Heart right ventricle (tissue), 16 donors: Measurements from ENCODE around the gene TEKT3. TPM values are rescaled to one million over a fixed set of nuclear protein-coding genes. Genes with fewer than 3 reads are reported as not detected.

Source experiments
- ATAC-seq, 8 donors: fragments of 200-7000 bp; cut with Tn5 transposase; one replicate each; pipeline ENCODE4 v1.9.1; 2020; ENCODE audit warnings: mild to moderate bottlenecking in 8 of 8, moderate library complexity in 8 of 8, moderate number of reproducible peaks in 1 of 8
- DNase-seq, 2 donors: peaks; one replicate each; pipeline ENCODE4 v3.0.0-alpha.2; 2020
- H3K27ac ChIP-seq, 10 donors: fragments of 200-600 bp; sonication (generic) in 2 of 10; one replicate each; pipeline versions ENCODE4 v1.5.0 to v1.8.0; 2020 to 2022; ENCODE audit warnings: mild to moderate bottlenecking in 3 of 10
- H3K27me3 ChIP-seq, 7 donors: fragments of 200-600 bp; one replicate each; pipeline ENCODE4 v1.8.0; 2021 to 2022; ENCODE audit warnings: mild to moderate bottlenecking in 2 of 7
- H3K36me3 ChIP-seq, 9 donors: fragments of 200-600 bp; sonication (generic) in 1 of 9; one replicate each; pipeline versions ENCODE4 v1.5.0 to v1.8.0; 2020 to 2022; ENCODE audit warnings: mild to moderate bottlenecking in 2 of 9
- H3K4me1 ChIP-seq, 9 donors: fragments of 200-600 bp; sonication (generic) in 1 of 9; one replicate each; pipeline versions ENCODE4 v1.5.0 to v1.8.0; 2020 to 2022; ENCODE audit warnings: mild to moderate bottlenecking in 4 of 9
- H3K4me3 ChIP-seq, 10 donors: fragments of 200-600 bp; sonication (generic) in 2 of 10; one replicate each; pipeline versions ENCODE4 v1.5.0 to v1.8.0; 2020 to 2022; ENCODE audit warnings: mild to moderate bottlenecking in 7 of 10, moderate library complexity in 2 of 10
- H3K9me3 ChIP-seq, 11 donors: fragments of 200-600 bp in 10 of 11; sonication (generic) in 2 of 11; one replicate each; pipeline versions ENCODE4 v1.5.0 to v1.8.0; 2013 to 2022; ENCODE audit warnings: mild to moderate bottlenecking in 2 of 11, control low read depth in 1 of 11, moderate library complexity in 1 of 11
- CTCF ChIP-seq, 9 donors: fragments of 200-600 bp; sonication (generic) in 2 of 9; IDR thresholded peaks; one replicate each; pipeline versions ENCODE4 v1.5.0 to v1.8.0; 2021 to 2022; ENCODE audit warnings: antibody characterized with exemption in 9 of 9, mild to moderate bottlenecking in 5 of 9, moderate library complexity in 1 of 9
- WGBS, 2 donors: extraction: QIAGEN DNeasy Blood & Tissue Kit; methylation state at CpG; one replicate each; pipeline ENCODE4 v1.1.7; 2013; ENCODE audit warnings: inconsistent platforms in 1 of 2; 5-methylcytosine and 5-hydroxymethylcytosine counted together
- intact Hi-C, 10 donors: fragments of 100-400 bp; cut with DNase I; formaldehyde crosslinking; loops; one replicate each; pipeline versions ENCODE4 v1.11.1 to v1.14.2; 2022
- polyA plus RNA-seq, 2 donors: library from polyadenylated mRNA; stranded (reverse); fragments of 200-250 nt; gene quantifications; one replicate each; pipeline ENCODE4 v1.2.3, GENCODE V29; 2013
- total RNA-seq, 10 donors: library from RNA; stranded (reverse); fragmentation: NEBNext Ultra II Directional in 3 of 10; extraction: Animal tissue kit (Norgen Biotek cat#: 25700) in 3 of 10; gene quantifications; one replicate each; pipeline versions ENCODE4 v1.2.1 to v1.2.4, GENCODE V29; 2021 to 2023
- donor health status: Arrhythmogenic right ventricular cardiomyopathy.
- donor health status: ischemic (EF 13 %, LVEDD 7.1; RV severe dilation, severe dysfunction).
- donor health status: healthy with polysubstance abuse.
- donor health status: DM: no; HTN: yes; CAD: no.
- donor health status: DM: no; HTN: no; CAD: no.
- donor health status: ischemic (EF 25% LVEDD 6.9; RV normal size, moderate dysfunction).
- donor health status: ischemic (EF 25% LVEDD 5.7; RV mildly dilated, moderate dysfunction).
- donor health status: healthy.
- donor health status: DM: yes; HTN: yes; CAD: no.
- donor health status: Ischemic cardiomyopathy.
- donor health status: ischemic (EF 35%, LVEDD 5.7; RV mildly dilated, moderate dysfunction).
- donor health status: nonischemic (EF 11% LVEDD 7.7; RV severe dilation, severe dysfunction).
- donor health status: DM: yes; HTN: yes; CAD: no.
- donor health status: PGD.
- donor health status: ischemic (EF 29% LVEDD 5.4; RV normal size, mild dysfunction).
- donor health status: nonischemic (EF 23%, LVEDD 6.1; RV moderate dilation, normal function).

The TEKT3 gene
- total and polyA plus RNA-seq, 12 donors: 0.14 to 1.1 (median 0.68) TPM; not detected in 3

DNA sequence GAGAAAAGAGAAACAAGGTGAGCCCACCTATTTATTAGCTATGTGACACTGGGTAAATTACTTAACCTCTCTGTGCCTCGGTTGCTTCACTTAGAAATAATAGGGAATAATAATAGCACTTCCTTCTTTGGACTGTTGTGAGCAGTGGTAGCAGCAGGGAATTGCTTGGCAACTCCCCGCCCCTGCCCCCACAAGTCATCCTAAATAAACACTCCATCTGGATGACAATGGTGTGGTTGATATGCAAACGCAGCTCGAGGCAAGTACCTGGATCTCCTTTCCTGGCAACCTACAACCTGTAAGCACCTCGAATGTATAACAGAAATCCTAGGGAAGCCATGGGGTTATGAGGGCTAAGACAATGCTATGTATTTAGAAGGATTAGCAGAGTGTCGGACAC lies 9.1 kb downstream of the TEKT3 start:
- no peak for TF ChIP-seq CTCF (IDR thresholded peaks at IDR 0.05)
- no peaks in the 10 kb centered on the region for H3K27me3 ChIP-seq
- WGBS, 2 donors: 42 to 49% methylated on average over 6 of the region's 6 CpGs
- intact Hi-C loops: no loop called here
- H3K27ac ChIP-seq: no peak overlapping the region
- no peak for ATAC-seq
- no peak overlapping the region for H3K4me3 ChIP-seq
- H3K9me3 ChIP-seq: peaks cover 0 to 16% (median 6%) of the 10 kb centered on the region in 11 donors
- H3K4me1 ChIP-seq: no peaks in the 10 kb centered on the region
- DNase-seq: no peak
- no peaks in the 10 kb centered on the region for H3K36me3 ChIP-seq

GRCh38 chr17:15323131-15323530 lies 18.3 kb downstream of the TEKT3 start:
- Histone ChIP-seq H3K4me1 (peaks cover 0 to 6% (median 0%) of the 10 kb centered on the region in 9 donors), H3K4me3 (no peak overlapping the region), H3K36me3 (no peaks in the 10 kb centered on the region), H3K27me3 (no peaks in the 10 kb centered on the region), H3K27ac (peak overlapping the region in 2 of 10 donors; percentile 10 to 16), H3K9me3 (no peaks in the 10 kb centered on the region)
- TF ChIP-seq CTCF (IDR thresholded peaks at IDR 0.05): no peak
- ATAC-seq (peak in 7 of 8 donors; percentile 53 to 83 (median 75)), DNase-seq (peak; percentile 20 to 33)
- 47 to 66% methylated on average over 4 of the region's 4 CpGs for WGBS, 2 donors
- intact Hi-C loops: loop anchor here in 1 of 10 donors (5.0 kb wide), 1 partner anchor 51 kb away; no protein-coding TSS in a partner anchor

- H3K27ac ChIP-seq: no peak overlapping the region
- H3K27me3 ChIP-seq: no peaks in the 10 kb centered on the region
- H3K9me3 ChIP-seq: no peaks in the 10 kb centered on the region
- intact Hi-C loops: loop anchor here in 1 of 10 donors (5.0 kb wide), 1 partner anchor 49 kb away; no protein-coding TSS in a partner anchor
- no peak for ATAC-seq
- no peak overlapping the region for H3K4me3 ChIP-seq
- no peaks in the 10 kb centered on the region for H3K36me3 ChIP-seq
- peaks cover 0 to 6% (median 0%) of the 10 kb centered on the region in 9 donors for H3K4me1 ChIP-seq
- WGBS, 2 donors: 83 to 93% methylated on average over 6 of the region's 6 CpGs
- TF ChIP-seq CTCF (IDR thresholded peaks at IDR 0.05): no peak
- no peak for DNase-seq
These were observed 19.7 kb downstream of the TEKT3 start for GRCh38 chr17:15321556-15322251.

- Histone ChIP-seq H3K27ac (no peak overlapping the region), H3K27me3 (no peaks in the 10 kb centered on the region), H3K4me3 (no peak overlapping the region), H3K36me3 (no peaks in the 10 kb centered on the region), H3K4me1 (peaks cover 0 to 6% (median 0%) of the 10 kb centered on the region in 9 donors), H3K9me3 (no peaks in the 10 kb centered on the region)
- TF ChIP-seq CTCF (IDR thresholded peaks at IDR 0.05): no peak
- 85 to 87% methylated on average over 5 of the region's 5 CpGs for WGBS, 2 donors
- intact Hi-C loops: loop anchor here in 1 of 10 donors (5.0 kb wide), 1 partner anchor 47 kb away; no protein-coding TSS in a partner anchor
- DNase-seq (no peak), ATAC-seq (no peak)
These were observed 21.9 kb downstream of the TEKT3 start for GRCh38 chr17:15319452-15320010.
